Thyroid gland (tissue), 4 donors: ENCODE measurements around the gene KRT23.

Source experiments
- POLR2A ChIP-seq, 2 donors: fragments of 450-650 bp; IDR thresholded peaks; one replicate each; pipeline ENCODE4 v1.6.1; 2017; ENCODE audit warnings: antibody characterized with exemption in 2 of 2, mild to moderate bottlenecking in 2 of 2, moderate library complexity in 1 of 2
- TF ChIP-seq, protein P1 (sequence below), 6 experiments: fragments of 200-600 bp in 3 of 6; fragments of 450-650 bp in 3 of 6; sonication (generic) in 3 of 6; IDR thresholded peaks; one replicate each; pipeline ENCODE4 v1.5.1; 2016 to 2019; ENCODE audit warnings: antibody characterized with exemption in 6 of 6, mild to moderate bottlenecking in 2 of 6, inconsistent platforms in 1 of 6, moderate library complexity in 1 of 6

DNA sequence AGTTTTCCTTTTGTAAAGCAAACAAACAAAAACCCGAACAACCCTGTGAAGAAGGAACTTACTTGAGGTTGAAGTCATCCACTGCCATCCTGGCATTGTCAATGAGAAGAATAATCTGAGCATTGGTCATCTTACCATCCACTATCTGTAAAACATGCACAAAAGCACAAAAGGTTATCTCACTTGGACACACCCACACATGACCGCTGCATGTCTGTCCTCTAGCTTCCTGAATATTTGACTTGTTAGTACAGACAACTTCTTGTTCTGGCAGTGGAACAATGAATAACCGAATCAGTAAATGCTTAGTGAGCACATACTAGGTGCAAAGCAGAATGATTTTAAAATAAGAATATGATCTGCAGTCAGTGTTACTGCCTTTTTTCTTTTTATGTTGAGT lies 6.1 kb downstream of the KRT23 start:
- TF ChIP-seq, protein P1, sequence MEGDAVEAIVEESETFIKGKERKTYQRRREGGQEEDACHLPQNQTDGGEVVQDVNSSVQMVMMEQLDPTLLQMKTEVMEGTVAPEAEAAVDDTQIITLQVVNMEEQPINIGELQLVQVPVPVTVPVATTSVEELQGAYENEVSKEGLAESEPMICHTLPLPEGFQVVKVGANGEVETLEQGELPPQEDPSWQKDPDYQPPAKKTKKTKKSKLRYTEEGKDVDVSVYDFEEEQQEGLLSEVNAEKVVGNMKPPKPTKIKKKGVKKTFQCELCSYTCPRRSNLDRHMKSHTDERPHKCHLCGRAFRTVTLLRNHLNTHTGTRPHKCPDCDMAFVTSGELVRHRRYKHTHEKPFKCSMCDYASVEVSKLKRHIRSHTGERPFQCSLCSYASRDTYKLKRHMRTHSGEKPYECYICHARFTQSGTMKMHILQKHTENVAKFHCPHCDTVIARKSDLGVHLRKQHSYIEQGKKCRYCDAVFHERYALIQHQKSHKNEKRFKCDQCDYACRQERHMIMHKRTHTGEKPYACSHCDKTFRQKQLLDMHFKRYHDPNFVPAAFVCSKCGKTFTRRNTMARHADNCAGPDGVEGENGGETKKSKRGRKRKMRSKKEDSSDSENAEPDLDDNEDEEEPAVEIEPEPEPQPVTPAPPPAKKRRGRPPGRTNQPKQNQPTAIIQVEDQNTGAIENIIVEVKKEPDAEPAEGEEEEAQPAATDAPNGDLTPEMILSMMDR (IDR thresholded peaks at IDR 0.05), result no peak
- no peak for TF ChIP-seq POLR2A (IDR thresholded peaks at IDR 0.05)
